Stimulated activated CD4-positive, alpha-beta T cell treated with anti-CD3 and anti-CD28 coated beads, Interleukin-1b, Interleukin-23, amount 100 ng/mL, for 1 hour (primary cell): ENCODE data around the gene LGALS16.
"Not testable (repeated sequence)": the region's sequence is repeated elsewhere in the genome, so short reads cannot be mapped to it uniquely, and the experiment has no call there.

ENCODE experiments used
- DNase-seq, 2 donors: peaks; one replicate each; pipeline ENCODE4 v3.0.0-alpha.2; 2020; ENCODE audit warnings: low read depth in 2 of 2

The LGALS16 gene

GRCh38 chr19:39677961-39678889 is 22.5 kb downstream of the LGALS16 start:
- DNase-seq: no peak

DNA sequence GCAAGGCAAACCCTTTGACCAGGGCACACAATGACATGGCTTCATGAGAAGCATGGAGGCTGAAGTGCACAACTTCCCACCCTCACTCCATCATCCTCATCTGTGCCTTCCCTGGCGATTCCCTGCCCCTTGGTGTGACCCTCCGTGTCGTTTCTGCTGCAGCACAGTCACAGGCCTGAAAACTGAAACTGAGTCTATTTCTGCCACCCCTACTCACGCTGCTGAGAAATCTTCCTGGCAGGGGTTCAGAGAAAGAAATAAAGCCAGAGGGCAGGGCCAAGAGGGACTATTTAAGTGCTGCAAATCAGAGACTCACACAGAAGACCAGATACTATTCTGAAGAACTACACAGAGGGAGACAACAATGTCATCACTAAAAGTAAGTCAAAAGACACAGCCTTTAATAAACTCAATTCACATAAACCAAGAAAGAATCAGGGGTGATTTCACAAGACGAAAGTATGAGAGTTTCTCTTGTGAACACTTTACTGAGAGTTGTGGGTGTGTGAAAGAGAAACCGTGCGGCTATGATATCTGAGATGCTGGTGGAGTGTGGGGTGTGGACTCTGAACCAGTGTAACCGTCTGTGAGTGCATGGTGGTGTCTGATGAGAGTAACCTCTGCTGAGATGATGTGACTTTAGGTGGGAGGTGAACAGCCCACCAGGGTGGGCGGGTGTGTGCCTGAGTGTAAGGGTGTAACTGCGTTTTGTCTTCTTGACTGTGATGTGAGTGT is 23.5 kb downstream of the LGALS16 start:
- peak in 1 of 2 donors; percentile 26 for DNase-seq

GRCh38 chr19:39679791-39680168 is 24.1 kb downstream of the LGALS16 start:
- DNase-seq: no peak

DNA sequence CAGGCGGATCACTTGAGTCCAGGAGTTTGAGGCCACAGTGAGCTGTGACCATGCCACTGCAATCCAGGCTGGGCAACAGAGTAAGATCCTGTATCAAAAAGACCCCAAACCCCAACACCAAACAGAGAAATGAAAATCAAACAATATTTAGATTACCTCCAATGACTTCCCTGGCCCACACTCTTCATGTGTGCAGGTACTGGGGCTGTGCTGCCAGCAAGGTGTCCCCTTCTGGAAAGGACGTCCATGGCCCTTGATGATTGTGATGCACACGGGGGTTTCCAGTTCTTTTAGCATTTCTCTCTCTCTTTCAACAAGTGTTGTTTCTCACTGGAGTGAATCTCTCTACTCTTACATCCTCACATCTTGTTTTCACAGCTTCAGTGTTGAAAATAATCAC is 24.9 kb downstream of the LGALS16 start:
- no peak for DNase-seq

GRCh38 chr19:39681416-39681815 is 25.7 kb downstream of the LGALS16 start:
- DNase-seq: no peak

DNA sequence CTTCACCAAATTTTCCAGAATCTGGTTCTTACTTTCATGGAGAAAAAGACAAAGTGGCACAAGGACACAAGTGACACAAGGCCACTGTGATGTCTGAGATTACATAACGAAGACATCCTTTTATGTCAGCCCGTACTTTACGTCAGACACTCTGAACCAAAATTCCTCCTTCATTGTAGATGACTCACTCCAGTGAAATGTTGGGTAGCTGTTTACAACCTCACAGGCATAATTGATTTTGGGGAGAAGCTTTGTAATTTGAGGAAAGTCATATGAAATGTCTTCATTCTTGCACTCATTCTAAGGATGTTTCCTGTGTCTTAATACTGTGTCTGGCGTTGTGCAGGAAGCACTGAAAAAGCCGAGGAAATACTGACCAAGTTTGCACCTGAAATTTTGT is 28.6 kb downstream of the LGALS16 start:
- DNase-seq: no peak

DNA sequence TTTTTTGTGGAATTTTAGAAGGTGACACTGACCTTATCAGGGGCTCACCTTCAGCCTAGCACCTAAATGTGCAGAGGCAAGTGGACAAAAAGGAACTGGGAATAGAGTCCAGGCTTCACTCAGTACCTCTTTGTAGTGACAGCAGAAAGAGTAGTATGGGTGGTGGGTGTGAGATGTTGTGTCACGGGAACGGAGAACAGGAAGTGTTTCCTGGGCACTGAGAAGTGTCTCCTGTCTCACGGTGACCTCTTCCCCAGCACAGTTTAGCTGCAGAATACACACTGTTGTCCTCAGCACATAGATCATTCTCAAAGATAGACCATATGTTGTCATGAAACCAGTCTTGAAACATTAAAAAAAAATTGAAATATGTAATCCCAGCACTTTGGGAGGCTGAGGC is 31.0 kb downstream of the LGALS16 start:
- DNase-seq: no peak

DNA sequence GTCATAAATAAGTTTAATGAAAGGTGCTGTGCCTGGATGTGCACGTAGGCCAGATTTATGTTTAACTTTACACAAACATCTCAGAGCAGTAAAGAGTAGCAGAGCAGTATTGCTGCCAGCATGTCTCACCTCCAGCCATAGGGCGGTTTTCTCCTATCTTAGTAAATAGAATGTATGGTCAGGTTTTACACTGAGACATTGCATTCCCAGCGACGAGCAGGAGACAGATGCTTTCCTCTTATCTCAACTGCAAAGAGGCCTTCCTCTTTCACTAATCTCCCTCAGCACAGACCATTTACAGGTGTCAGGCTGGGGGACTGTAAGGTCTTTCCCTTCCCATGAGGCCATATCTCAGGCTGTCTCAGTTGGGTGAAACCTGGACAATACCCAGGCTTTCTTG is 32.9 kb downstream of the LGALS16 start:
- DNase-seq: not testable (repeated sequence)

DNA sequence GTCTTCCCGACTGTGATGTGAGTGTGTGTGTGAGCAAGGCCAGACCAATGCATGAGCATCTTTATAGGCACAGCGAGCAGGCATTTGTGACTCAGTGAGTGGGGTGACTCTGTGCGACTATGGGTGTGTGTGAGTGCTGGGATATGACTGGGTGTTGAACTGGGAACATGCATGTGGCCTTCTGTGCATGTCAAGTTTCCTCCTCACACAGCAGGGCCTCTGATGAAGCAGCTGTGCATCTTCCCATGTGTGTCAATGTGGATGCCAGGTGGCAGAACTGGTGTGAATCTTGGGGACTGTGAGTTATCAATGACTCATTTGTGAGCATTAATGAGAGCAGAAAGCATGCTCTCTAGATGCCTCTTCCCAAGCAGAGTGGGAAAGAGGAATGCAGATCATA is 36.5 kb downstream of the LGALS16 start:
- DNase-seq: no peak

DNA sequence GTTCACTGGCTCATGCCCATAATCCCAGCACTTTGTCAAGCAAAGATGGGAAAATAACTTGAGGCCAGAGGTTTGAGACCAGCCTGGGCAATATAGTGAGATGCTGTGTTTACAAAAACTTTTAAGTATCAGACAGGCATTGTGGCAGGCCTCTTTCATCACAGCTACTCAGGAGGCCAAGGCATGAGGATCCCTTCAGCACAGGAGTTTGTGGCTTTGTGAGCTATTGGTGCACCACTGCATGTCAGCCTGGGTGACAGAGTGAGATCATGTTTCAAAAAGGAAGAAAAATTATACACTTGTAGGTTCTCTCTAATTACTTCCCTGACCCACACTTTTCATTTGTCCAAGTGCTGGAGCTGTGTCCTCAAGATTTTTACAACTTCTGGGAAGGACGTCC is 37.1 kb downstream of the LGALS16 start:
- no peak for DNase-seq

GRCh38 chr19:39695759-39696158 is 40.0 kb downstream of the LGALS16 start:
- DNase-seq: no peak

- no peak for DNase-seq
Observed at GRCh38 chr19:39696387-39696786, 40.7 kb downstream of the LGALS16 start.

- no peak for DNase-seq
Observed at GRCh38 chr19:39698535-39698934, 42.8 kb downstream of the LGALS16 start.

- DNase-seq: no peak
Observed at GRCh38 chr19:39701291-39701690, 45.6 kb downstream of the LGALS16 start.

DNA sequence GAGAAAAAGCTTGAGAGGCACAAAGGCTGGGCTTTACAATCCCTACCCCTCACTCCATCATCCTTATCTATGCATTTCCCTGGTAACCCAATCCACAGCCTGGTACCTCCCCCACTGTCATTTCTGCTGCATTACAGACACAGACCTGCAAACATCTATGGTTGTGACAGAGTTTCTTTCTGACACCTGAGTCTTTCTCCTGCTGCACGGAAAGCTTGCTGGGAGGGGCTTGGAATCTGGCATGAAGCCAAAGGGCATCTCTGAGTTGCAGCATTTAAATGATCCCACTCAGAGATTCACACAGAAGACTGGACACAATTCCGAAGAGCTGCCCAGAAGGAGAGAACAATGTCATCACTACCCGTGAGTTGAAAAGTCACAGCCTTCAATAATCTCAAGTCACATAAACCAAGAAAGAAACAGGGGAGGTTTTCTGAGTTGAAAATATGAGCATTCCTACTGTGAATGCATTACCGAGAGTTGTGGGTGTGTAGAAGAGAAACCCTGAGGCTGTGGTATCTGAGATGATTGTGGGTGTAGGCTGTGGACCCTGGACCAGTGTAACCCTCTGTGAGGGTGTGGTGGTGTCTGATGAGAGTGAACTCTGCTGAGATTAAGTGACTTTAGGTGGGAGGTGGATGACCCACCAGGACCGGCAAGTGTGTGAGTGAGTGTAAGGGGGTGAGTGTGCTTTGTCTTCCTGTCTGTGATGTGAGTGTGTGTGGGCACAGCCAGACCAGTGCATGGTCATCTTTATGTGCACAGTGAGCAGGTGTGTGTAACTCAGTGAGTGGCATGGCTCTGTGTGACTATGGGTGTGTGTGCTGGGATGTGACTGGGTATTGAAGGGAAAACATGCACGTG is 48.7 kb downstream of the LGALS16 start, which contains the start of gene LGALS14:
Gene LGALS14 (plus strand): TSS at position 301 of the 864 bp plus-strand sequence. CDS start 48 bp downstream, at position 349.
- DNase-seq: no peak

- DNase-seq: no peak
Observed at GRCh38 chr19:39705578-39706188, 50.0 kb downstream of the LGALS16 start.

DNA sequence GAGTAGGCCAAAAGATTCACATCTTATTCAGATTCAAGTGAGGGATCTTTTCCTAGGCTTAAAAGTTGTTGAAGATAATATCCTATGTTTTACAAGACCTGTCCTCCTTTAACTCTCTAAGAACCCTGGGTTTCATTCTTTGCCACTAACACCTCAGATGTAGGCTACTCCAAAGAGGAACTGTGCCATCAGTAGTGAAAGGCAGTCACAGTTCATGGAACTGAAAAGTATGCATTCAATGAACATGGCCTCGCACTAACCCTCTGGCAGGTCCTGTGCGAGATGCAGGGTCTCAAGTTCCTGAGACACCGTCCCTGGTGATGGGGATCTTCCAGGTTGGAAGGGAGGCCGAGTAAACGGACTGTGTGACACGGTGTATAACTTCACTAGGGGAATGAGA is 52.9 kb downstream of the LGALS16 start:
- no peak for DNase-seq

- DNase-seq: no peak
Observed at GRCh38 chr19:39709026-39709872, 53.5 kb downstream of the LGALS16 start.
